GM19328 (cell line): Measurements from ENCODE around the gene PLA2G2C.

ENCODE experiments used
- ATAC-seq: cut with Tn5 transposase; IDR thresholded peaks from one replicate; pipeline ENCODE4 v1.9.1; 2021; ENCODE audit warnings: mild to moderate bottlenecking, moderate library complexity; ENCODE audit not compliant: unreplicated experiment

The PLA2G2C gene

GRCh38 chr1:20158358-20159070 lies 27.8 kb downstream of the PLA2G2C start:
- no peak for ATAC-seq

GRCh38 chr1:20154301-20154831 lies 32.0 kb downstream of the PLA2G2C start:
- ATAC-seq = no peak

GRCh38 chr1:20153000-20153418 lies 33.3 kb downstream of the PLA2G2C start:
- no peak for ATAC-seq

- no peak for ATAC-seq
Measured at GRCh38 chr1:20152599-20152930, 33.8 kb downstream of the PLA2G2C start.

- ATAC-seq = no peak
Measured at GRCh38 chr1:20151906-20152598, 34.3 kb downstream of the PLA2G2C start.

- no peak for ATAC-seq
Measured at GRCh38 chr1:20150969-20151368, 35.3 kb downstream of the PLA2G2C start.

GRCh38 chr1:20150326-20150705 lies 36.0 kb downstream of the PLA2G2C start:
- ATAC-seq = no peak

GRCh38 chr1:20149601-20150325 lies 36.6 kb downstream of the PLA2G2C start:
- ATAC-seq = no peak

GRCh38 chr1:20148571-20149500 lies 37.5 kb downstream of the PLA2G2C start:
- ATAC-seq = no peak

GRCh38 chr1:20147846-20148570 lies 38.3 kb downstream of the PLA2G2C start:
- ATAC-seq = no peak

GRCh38 chr1:20143734-20144565 lies 42.4 kb downstream of the PLA2G2C start:
- ATAC-seq = no peak

GRCh38 chr1:20143318-20143717 lies 43.0 kb downstream of the PLA2G2C start:
- no peak for ATAC-seq

GRCh38 chr1:20142001-20142710 lies 44.2 kb downstream of the PLA2G2C start:
- no peak for ATAC-seq

GRCh38 chr1:20141466-20141865 lies 44.9 kb downstream of the PLA2G2C start:
- ATAC-seq = no peak

- no peak for ATAC-seq
Measured at GRCh38 chr1:20141001-20141400, 45.3 kb downstream of the PLA2G2C start.

GRCh38 chr1:20139776-20140612 lies 46.3 kb downstream of the PLA2G2C start:
- ATAC-seq = no peak

- ATAC-seq = no peak
Measured at GRCh38 chr1:20138961-20139550, 47.3 kb downstream of the PLA2G2C start, which contains the start of gene PLA2G2F. TSS of gene PLA2G2F (plus strand) at chr1:20139323. CDS start at chr1:20139428, 105 bp downstream.
